GM19468 (cell line): ENCODE results near the gene PRXL2B.

Experiments
- ATAC-seq: cut with Tn5 transposase; IDR thresholded peaks from one replicate; pipeline ENCODE4 v1.9.1; 2021; ENCODE audit warnings: mild to moderate bottlenecking, moderate library complexity, moderate number of reproducible peaks; ENCODE audit not compliant: unreplicated experiment; ENCODE audit errors: extremely low read depth

The PRXL2B gene

DNA sequence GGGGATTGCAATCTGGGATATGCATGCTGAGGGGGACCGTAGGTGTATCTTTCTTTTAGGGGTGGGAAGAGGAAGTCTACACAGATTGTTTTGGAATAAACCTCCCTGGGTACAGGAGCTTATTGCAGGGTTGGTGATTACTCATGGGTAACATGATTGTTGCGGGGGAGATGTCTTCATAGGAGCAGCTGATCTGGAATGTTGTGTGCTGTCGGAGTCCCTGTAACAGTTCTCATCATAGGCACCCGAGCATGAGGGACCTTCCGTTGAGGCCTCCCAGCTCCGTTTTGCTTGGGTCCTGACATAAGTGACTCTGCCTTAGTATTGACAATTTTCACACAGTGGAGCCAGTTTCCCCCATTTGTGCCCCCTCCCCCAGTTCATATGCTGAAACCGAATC, 4.2 kb upstream of the PRXL2B start:
- no peak for ATAC-seq

DNA sequence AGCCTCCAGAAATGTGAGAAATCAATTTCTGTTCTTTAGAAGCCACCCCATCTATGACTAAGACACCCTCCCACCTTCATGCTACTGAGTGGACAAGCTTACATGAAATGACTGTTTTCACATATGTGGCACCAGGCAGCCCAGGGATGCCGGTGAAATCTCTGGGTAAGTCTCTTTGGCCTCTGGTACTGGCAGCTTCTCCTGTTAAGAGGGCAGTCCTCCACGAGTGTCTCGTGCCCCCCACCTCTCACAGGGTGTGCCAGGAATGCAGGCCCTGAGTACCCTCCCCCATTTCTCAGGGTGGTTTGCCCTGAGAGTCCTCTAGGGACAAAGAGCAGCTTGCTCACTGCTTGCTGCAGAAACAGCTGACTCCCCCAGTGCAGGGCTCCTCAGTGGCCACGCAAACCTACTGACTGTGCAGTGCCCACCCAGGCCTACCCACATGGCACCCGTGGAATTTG, 3.2 kb upstream of the PRXL2B start:
- ATAC-seq = no peak

DNA sequence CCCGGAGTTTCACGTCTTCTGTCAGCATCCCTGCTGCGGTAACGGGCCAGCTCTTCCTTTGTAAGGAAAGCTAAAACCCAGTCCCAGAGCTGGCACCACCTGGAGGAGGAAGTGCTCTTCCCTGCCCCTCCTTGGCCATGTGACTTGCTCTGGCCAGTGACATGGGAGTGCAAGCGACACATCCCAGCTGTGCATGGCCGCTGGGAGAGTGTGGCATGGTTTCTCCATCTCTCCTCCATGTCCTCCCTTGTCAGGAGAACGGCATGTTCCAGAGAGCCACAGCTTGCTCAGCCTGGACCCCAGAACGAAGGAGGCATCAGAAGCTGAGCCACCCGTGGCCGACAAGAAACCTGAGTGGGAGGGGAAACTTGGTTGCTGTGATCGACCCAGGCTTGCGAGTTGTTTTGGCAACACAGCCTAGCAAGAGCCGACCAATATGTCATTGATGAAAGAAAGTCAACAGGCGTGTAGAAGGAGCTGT, 2.7 kb upstream of the PRXL2B start:
- ATAC-seq = no peak

DNA sequence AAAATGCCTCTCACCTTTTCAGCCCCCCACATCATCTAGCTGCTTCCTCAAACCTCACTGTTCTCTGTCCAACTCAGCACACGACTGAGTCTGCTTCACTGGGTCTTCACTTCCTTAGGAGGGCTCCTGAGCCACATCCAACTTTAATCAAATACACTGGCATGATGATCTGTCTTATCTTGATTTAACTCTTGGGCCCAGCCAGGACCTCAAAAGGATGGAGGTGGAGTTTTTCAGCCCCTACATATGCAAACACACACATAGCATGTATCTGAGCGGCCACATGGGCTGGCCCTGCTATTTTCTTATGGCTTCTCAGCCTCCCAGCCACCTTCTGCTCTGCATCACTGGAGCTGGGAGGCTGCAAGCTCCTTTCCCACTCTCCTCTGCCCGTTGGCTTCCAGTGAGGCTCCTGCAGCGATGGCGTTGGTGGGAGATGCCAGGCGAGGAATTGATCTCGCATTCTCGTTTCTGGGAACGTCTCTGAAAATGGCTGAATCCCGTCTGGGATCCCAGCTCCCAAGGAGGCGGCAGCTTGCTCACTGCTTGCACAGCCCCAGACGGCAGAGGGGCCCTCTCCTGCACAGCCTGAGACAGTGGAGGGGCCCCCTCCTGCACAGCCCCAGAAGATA, 1.8 kb upstream of the PRXL2B start:
- ATAC-seq = no peak

DNA sequence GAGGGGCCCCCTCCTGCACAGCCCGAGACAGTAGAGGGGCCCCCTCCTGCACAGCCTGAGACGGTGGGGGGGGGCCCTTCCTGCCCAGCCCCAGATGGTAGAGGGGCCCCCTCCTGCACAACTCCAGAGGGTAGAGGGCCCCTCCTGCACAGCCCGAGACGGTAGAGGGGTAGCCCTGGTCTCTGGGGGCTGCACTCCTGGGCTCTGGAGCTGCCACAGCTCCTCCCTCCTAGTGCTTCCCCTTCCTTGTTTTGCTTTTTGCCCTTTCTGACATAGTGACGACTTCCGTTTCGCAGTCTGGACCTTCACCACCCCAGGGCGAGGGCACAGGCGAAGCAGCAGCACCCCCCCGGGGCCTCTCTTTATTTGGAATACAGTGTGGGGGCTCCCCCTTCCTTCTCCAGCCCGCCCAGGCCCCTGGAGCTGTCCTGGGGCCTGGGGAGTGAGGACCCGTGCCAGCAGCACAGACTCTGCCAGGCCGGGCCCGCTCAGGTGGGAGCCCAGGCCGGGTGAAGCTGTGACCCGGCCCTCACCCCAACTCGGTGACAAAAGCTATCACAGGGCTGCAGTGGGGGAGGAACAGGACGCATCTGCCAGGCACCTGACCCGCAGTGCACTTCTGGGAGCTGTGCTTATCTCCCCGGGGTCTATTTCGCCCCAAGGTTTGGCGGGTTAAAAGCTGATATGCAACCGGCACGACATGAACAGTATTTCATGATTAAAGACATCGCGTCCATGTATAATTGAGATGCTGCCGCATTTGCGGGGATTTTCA, 1.1 kb upstream of the PRXL2B start:
- no peak for ATAC-seq

DNA sequence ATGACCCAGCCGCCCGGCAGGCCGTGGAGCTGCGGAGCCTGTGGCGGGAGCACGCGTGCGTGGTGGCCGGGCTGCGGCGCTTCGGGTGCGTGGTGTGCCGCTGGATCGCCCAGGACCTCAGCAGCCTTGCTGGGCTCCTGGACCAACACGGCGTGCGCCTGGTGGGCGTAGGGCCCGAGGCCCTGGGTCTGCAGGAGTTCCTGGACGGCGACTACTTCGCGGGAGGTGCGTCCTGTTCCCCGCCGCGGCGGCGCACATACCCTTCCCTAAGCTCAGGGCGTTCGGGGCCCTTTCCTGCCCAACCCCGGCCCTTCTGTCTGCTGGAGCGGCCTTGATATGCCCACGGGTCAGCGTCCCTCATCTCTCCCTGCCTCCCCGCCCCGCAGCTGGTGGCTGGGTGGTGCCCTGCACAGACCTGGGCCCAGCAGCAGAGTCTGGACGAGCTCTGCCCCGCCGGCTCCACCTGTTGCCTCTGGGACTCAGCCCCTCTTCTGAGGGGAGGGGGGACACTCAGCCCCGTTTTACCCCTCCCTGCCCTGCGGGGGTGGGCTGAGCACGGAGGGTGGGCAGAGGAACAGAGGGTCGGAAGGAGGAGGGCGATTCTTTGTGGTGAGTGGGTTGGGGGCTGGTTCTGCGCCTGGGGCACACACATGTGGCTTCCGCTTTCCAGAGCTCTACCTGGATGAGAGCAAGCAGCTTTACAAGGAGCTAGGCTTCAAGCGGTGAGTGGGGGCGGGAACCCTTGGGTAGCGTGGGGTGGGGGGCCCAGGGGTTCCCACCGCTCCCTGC, 688 bp downstream of the PRXL2B start:
- no peak for ATAC-seq

DNA sequence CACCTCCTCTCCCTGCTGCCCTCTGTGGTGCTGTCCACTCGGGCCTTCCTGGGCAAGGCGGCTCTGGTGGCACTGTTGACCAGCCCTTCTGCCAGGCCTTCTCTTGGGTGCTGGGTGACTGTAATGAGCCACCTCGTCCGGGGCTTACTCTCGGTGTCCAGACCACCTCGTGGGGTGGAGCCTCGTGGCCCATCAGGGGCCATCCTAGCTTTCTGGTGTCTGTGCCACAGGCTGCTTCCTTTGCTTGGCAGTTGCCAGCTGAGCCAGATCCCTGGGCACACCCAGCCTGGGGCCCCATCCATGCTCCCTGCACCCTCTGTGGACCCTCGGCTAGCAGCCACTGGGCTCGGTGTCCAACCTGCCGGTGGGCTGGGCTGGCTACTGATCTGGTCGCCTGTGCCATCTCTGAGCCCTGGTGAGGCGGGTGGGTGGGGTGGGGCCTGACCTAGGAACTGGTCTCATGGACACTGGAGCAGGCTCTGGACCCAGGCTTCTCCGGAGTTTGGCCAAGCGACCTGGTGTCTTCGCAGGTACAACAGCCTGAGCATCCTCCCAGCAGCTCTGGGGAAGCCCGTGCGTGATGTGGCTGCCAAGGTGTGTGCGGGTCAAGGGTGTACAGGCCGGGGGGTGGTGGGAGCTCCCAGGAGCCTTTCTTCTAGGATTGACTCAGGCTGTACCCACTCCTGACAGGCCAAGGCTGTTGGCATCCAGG, 1.4 kb downstream of the PRXL2B start:
- ATAC-seq = no peak

DNA sequence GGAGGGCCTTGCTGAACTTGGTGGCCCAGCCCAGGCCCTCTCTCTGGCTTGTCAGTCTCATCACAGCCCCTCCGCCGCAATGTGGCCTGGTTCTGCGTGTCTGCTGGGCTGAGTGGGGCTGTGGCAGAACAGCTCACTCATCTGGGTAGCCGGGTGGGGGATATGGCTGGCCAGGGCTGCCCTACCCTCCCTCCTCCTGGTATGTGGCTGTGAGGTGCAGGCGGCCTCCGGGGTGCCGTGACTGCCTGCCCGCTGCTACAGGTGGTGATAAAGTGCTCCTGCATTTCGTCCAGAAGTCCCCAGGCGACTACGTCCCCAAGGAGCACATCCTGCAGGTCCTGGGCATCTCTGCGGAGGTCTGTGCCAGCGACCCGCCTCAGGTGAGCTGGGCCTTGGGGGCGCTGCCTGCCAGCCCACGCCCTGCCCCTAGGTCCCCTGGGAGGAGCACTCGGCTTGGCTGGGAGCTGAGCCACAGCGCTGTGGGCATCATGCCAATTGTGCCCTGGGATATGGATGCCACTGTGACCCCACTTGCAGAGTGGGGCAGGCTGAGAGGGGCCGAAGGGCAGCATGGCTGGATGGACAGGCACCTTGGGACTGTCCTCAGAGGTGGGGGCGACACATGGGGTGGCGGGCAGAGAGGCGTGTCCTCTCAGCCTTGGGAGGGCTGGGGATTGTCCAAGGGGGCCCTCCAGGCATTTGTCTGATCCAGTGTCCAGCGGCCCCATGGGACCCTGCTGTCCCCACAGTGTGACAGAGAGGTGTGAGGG, 2.3 kb downstream of the PRXL2B start:
- ATAC-seq = no peak

DNA sequence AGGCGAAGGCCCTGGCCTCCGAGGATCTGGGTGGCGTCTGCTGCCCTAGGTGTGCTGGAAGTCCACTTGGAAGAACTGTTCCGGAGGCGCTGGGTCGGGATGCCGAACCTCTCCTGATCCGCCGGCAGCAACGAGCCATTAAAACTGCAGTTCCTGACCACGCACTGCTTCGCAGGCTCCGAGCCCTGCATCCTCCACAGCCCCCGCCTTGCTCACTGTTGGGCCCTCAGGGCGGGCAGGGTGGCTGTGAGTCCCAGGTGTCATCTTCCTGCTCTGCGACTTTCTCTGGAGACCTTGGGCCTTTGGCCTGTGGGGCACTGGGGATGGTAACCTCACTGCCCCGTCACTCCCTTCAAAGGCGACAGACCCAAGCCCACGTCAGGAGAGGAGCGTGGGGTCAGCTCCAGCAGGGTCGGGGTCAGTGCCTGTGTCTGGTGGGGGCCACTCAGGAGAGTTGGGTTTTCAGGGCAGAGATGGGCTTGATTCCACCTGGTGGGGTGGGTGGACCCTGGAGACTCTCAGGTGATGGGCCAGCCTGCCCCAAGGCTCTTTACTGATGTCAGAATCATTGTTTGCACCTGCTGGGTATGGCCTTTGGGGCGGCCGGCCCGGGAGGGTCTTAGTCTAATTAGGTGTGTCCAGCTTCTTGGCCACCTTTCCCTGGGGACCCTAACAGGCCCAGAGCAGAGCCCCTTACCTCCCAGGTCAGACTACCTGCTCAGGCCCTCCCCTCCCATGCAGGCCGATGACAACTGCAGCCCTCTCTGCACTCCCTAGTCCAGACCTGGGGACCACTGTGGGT, 3.1 kb downstream of the PRXL2B start:
- no peak for ATAC-seq

DNA sequence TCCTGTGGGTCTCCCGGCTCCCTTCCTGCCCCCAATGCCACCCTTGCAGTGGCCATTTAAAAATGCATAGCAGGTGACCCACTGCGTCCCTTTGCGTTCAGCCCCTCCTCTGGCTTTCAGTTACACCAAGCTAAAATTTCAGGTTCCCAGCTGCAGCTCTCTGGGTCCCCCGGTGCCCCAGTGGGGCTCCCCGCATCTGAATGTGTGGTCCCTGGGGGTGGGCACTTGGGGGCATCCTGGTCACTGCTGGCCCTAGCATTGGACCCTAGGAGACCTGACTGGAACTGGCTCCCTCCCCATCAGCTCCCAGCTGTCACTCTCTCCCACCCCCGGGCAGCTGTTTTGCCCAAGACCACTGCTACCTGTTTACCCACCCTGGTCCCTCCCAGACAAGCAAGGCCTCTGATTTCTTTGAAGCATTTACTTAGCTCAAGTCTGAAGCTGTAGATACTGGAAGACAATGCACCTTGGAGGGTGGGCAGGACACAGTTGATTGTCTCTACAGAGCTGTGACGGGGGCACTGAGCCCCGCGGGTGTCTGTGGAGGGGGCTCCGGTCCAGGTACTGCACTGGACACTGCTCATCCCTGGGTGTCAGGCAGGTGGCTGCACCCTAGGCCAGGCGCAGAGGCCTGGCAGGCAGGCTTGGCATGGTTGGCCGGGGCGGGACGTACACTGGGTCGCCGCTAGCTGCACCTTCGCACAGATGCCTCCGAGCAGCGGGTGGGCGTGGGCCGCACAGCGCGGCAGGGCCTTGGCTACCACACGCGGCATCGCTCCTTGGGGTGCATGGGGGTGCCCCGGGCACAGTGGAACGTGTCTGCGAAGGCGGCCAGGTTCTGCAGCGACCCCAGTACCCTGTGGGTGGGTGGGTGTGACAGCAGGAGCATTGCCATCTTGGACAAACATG, 3.9 kb downstream of the PRXL2B start:
- ATAC-seq = no peak

DNA sequence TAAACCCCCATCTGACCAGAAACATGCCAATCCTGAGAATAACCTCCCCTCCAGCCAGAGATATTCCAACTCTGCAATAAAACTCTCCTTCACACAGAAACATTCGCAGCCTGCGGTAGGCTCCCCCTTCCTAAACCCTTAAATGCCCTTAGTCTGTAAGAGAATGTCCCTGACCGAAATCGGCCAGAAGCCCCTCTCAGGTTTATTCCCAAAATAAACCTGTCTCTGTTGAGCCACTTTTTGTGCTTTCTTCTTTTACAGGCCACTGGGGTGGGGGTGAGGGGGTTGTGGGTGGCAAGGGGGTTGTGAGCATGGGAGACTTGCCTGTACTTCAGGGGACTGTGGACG, 4.6 kb downstream of the PRXL2B start:
- ATAC-seq = no peak

DNA sequence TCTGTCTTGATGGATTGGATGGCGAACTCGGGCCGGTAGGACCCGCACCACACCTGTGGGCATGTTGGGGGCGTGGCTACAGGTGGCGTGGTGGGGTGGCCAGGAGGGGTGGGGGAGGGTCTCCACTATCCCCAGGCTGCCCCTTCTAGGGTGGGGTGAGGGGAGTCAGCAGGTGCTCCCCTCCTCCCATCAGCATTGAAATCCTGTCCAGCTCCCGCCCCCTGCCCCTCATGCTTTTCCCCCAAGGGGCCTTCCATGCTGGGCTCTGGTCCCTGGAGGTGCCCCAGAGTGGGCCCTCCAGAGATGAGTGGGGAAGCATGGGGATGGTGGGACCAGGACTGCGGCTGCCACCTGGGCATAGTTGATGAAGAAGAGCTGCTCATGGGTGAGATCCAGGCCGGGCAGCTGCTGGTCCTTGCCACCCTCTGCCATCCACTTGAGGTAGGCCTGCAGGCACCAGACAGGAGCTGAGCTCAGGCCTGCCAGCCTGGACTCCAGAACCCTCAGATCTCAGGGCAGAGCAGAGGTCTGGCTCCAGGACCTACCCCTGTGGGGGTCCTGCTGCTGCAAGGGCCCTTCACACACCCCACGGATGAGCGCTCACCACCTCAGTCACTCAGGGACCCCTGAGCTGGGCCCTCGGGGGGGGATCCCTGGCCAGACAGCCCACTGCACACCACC, 5.1 kb downstream of the PRXL2B start:
- no peak for ATAC-seq

DNA sequence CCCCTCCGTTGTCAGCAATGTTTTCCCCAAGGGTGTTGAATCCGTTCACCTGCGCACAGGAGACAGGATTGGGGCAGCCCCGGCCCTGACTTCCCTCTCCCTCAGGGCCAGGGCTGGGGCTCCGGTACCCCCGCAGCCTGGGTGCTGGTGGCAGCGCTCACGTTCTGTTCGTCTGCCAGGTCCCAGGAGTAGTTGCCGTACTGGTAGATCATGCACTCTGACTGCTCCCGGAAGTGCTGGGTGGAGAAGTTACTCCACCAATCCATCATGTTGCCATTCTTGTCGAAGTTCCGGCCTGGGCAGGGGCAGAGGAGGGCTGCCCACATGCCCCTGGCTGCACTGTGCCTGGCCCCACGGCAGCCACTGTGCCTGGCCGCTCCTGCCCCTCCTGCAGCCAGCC, 6.1 kb downstream of the PRXL2B start:
- ATAC-seq = no peak

DNA sequence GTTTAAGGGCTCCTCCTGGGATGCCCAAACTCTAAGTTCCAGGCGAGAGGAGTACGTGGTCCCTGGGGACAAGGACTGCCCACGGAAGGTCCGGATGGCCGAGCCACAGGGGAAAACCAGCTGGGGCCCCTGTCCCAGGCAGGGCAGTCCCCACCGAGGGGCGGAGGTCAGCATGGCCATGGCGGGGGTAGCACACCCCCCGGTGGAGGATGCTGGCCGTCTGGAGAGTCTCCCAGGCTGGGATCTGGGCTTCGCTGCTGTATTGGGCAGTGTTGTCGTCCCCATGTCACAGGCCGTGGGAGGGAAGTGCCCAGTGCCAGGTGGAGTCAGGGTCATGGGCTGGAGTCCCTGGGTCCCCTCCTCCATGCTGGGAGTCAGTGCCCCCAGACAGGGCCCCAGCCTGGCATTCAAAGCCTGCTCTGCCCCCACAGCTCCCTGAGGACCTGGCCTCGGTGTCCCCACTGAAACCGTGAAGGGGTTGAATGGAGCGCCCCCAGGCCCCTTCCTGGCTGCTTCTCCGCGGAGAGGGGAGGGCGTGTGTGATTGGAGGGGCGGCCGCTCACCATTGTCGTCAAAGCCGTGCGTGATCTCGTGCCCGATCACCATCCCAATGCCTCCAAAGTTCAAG, 6.8 kb downstream of the PRXL2B start:
- no peak for ATAC-seq

DNA sequence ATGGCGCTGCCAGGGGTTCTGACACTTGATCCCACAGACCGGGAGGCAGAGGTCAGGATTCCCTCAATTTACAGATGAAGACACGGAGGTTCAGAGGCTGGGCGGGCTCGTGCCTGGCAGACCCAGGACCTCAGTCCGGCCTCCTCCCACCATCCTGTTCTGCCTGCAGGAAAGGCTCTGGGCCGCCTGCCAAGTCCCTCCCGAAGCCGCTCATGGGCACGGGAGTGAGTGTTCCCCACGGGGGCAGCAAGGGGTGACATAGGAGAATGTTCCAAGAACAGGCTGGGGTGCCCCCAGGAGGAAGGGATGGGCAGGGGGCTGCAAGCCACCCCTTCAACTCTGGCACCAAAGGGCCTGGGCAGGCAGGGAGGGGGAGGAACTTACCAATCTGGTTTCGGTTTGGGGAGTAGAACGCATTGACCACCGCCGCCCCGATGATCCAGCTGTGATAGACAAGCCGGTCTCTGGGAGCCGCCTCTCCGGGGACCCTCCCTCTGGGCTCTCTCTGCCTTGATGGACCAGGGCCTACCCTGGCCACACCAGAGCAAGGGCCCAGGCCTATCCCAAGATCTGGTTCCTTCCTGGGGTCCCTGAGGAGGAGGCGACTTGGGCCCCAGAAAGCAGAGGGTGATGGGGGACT, 7.5 kb downstream of the PRXL2B start:
- no peak for ATAC-seq

DNA sequence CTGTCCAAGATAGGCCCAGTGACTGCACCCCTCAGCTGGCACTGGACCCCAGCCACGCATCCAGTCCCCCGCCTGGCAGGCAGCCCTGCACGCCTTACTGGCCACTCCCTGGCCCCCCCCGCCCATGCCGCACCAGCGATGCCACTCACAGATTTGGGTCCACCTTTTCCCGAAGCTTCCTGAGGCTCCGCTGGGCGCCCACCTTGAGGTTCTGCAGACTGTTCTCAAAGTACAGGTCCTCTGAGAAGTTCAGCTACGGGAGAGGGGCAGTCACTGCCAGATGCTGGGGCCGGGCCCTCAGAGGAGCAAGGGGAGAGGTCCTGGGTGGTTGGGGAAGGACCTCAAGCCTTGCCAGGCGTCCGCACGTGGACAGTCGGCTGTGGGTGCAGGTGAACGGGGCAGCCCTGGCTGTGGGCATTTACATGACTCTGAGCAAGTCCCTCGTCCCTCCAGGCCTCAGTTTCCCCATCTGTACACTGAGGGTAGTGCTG, 8.1 kb downstream of the PRXL2B start:
- ATAC-seq = no peak
